H9 (cell line): Measurements from ENCODE around the gene MUC2. TPM values are rescaled to one million over a fixed set of nuclear protein-coding genes. Genes with fewer than 3 reads are reported as not detected.
A peak's percentile ranks its signal among the peaks of the same experiment; 100 is the strongest.

Experiments used
- DNase-seq: peaks from one replicate; pipeline ENCODE4 v3.0.0-alpha.2; 2017
- H2AFZ ChIP-seq: one replicate; pipeline ENCODE4 v1.6.1; 2013; ENCODE audit warnings: mild to moderate bottlenecking, low read length, control low read depth, moderate library complexity
- H2AK5ac ChIP-seq: 2 replicates; pipeline ENCODE4 v1.6.1; 2013; ENCODE audit warnings: low read length, control low read depth, mixed read lengths; ENCODE audit not compliant: insufficient read length
- H2BK120ac ChIP-seq: one replicate; pipeline ENCODE4 v1.6.1; 2013; ENCODE audit warnings: low read depth, mild to moderate bottlenecking, low read length, control low read depth, inconsistent platforms; ENCODE audit not compliant: poor library complexity, severe bottlenecking
- H2BK12ac ChIP-seq: 2 replicates; pipeline ENCODE4 v1.6.1; 2013; ENCODE audit warnings: low read length, control low read depth, mixed read lengths, low read depth; ENCODE audit not compliant: insufficient read length
- H2BK15ac ChIP-seq: 2 replicates; pipeline ENCODE4 v1.6.1; 2013; ENCODE audit warnings: low read depth, low read length, control low read depth
- H2BK20ac ChIP-seq: one replicate; pipeline ENCODE4 v1.6.1; 2013; ENCODE audit warnings: low read depth, mild to moderate bottlenecking, low read length, control low read depth, inconsistent platforms; ENCODE audit not compliant: poor library complexity, severe bottlenecking
- H2BK5ac ChIP-seq: 2 replicates; pipeline ENCODE4 v1.6.1; 2013; ENCODE audit warnings: low read length, control low read depth, mixed read lengths; ENCODE audit not compliant: insufficient read length
- H3K14ac ChIP-seq: 2 replicates; pipeline ENCODE4 v1.6.1; 2013; ENCODE audit warnings: low read length, control low read depth; ENCODE audit not compliant: insufficient read depth
- H3K18ac ChIP-seq: 2 replicates; pipeline ENCODE4 v1.6.1; 2013; ENCODE audit warnings: low read depth, mild to moderate bottlenecking, mixed read lengths, low read length, control low read depth; ENCODE audit not compliant: insufficient read length
- H3K23ac ChIP-seq: 2 replicates; pipeline ENCODE4 v1.6.1; 2013; ENCODE audit warnings: low read length, control low read depth, mixed read lengths, low read depth; ENCODE audit not compliant: insufficient read length
- H3K23me2 ChIP-seq: 2 replicates; pipeline ENCODE4 v1.6.1; 2013; ENCODE audit warnings: low read depth, mild to moderate bottlenecking, mixed read lengths, low read length, control low read depth; ENCODE audit not compliant: insufficient read length, poor library complexity, severe bottlenecking
- H3K27ac ChIP-seq: 2 replicates; pipeline ENCODE4 v1.5.1; 2013; ENCODE audit warnings: low read length, control low read depth, mixed read lengths, low read depth; ENCODE audit not compliant: insufficient read length
- H3K27me3 ChIP-seq: 2 replicates; pipeline ENCODE4 v1.6.1; 2013; ENCODE audit warnings: low read length, control low read depth, inconsistent platforms; ENCODE audit not compliant: insufficient read depth
- H3K4ac ChIP-seq: 2 replicates; pipeline ENCODE4 v1.6.1; 2013; ENCODE audit warnings: low read depth, mild to moderate bottlenecking, control low read depth, inconsistent platforms, low read length, moderate library complexity
- H3K4me1 ChIP-seq: 2 replicates; pipeline ENCODE4 v1.6.1; 2013; ENCODE audit warnings: low read length, control low read depth, inconsistent platforms; ENCODE audit not compliant: insufficient read depth
- H3K4me2 ChIP-seq: 2 replicates; pipeline ENCODE4 v1.6.1; 2013; ENCODE audit warnings: low read length, control low read depth, mixed read lengths; ENCODE audit not compliant: insufficient read length, insufficient read depth
- H3K56ac ChIP-seq: 2 replicates; pipeline ENCODE4 v1.6.1; 2013; ENCODE audit warnings: low read depth, mild to moderate bottlenecking, mixed read lengths, low read length, control low read depth; ENCODE audit not compliant: insufficient read length
- H3K79me1 ChIP-seq: 2 replicates; pipeline ENCODE4 v1.6.1; 2013; ENCODE audit warnings: low read depth, mild to moderate bottlenecking, moderate library complexity, low read length, control low read depth, inconsistent platforms; ENCODE audit not compliant: insufficient read depth, poor library complexity, severe bottlenecking
- H3K79me2 ChIP-seq: 2 replicates; pipeline ENCODE4 v1.6.1; 2013; ENCODE audit warnings: low read length, control low read depth, inconsistent platforms; ENCODE audit not compliant: insufficient read depth
- H3K9ac ChIP-seq: 2 replicates; pipeline ENCODE4 v1.6.1; 2013; ENCODE audit warnings: low read length, control low read depth, mixed read lengths; ENCODE audit not compliant: insufficient read length; ENCODE audit errors: extremely low read depth
- H3K9me3 ChIP-seq: one replicate; pipeline ENCODE4 v1.6.1; 2013; ENCODE audit warnings: low read depth, low read length, inconsistent platforms; ENCODE audit not compliant: control insufficient read depth
- H3T11ph ChIP-seq: one replicate; pipeline ENCODE4 v1.6.1; 2013; ENCODE audit warnings: mild to moderate bottlenecking, low read length, control low read depth, inconsistent platforms
- H4K20me1 ChIP-seq: one replicate; pipeline ENCODE4 v1.6.1; 2013; ENCODE audit not compliant: control insufficient read depth, insufficient read length, insufficient read depth
- H4K5ac ChIP-seq: 2 replicates; pipeline ENCODE4 v1.6.1; 2013; ENCODE audit warnings: low read depth, mild to moderate bottlenecking, mixed read lengths, low read length, control low read depth; ENCODE audit not compliant: insufficient read length
- H4K8ac ChIP-seq: replicated peaks from 2 replicates; pipeline ENCODE4 v1.6.1; 2013; ENCODE audit warnings: low read length, control low read depth, mixed read lengths, low read depth; ENCODE audit not compliant: insufficient read length
- H4K91ac ChIP-seq: 2 replicates; pipeline ENCODE4 v1.6.1; 2013; ENCODE audit warnings: low read depth, mild to moderate bottlenecking, moderate library complexity, mixed read lengths, low read length, control low read depth; ENCODE audit not compliant: insufficient read length
- H3K27ac Mint-ChIP-seq, 3 experiments: 2 replicates in 2 of 3; 3 replicates in 1 of 3; pipeline ENCODE4 v1.8.0; 2020 to 2021; ENCODE audit warnings: mixed read lengths in 3 of 3, mild to moderate bottlenecking in 1 of 3, moderate library complexity in 1 of 3
- H3K27me3 Mint-ChIP-seq: 2 replicates; pipeline ENCODE4 v1.8.0; 2021; ENCODE audit warnings: low read depth, mild to moderate bottlenecking, moderate library complexity, mixed read lengths
- H3K36me3 Mint-ChIP-seq, 3 experiments: 2 replicates in 2 of 3; 3 replicates in 1 of 3; pipeline ENCODE4 v1.8.0; 2020 to 2021; ENCODE audit warnings: low read depth in 3 of 3, mixed read lengths in 3 of 3; ENCODE audit not compliant: insufficient read depth in 1 of 3
- H3K4me1 Mint-ChIP-seq, 2 experiments: 2 replicates each; pipeline ENCODE4 v1.8.0; 2020; ENCODE audit warnings: mixed read lengths in 2 of 2
- H3K4me3 Mint-ChIP-seq, 2 experiments: 2 replicates in 1 of 2; 3 replicates in 1 of 2; pipeline ENCODE4 v1.8.0; 2020 to 2021; ENCODE audit warnings: mild to moderate bottlenecking in 2 of 2, mixed read lengths in 2 of 2, moderate library complexity in 1 of 2
- H3K9me3 Mint-ChIP-seq, 2 experiments: 2 replicates in 1 of 2; 3 replicates in 1 of 2; pipeline ENCODE4 v1.8.0; 2020; ENCODE audit warnings: mild to moderate bottlenecking in 2 of 2, mixed read lengths in 2 of 2, moderate library complexity in 1 of 2
- CTCF ChIP-seq: fragments of 200-600 bp; sonication (generic); conservative IDR thresholded peaks from 3 replicates; pipeline ENCODE4 v1.8.0; 2021; ENCODE audit warnings: antibody characterized with exemption, mild to moderate bottlenecking
- WGBS: extraction: QIAGEN DNeasy Blood & Tissue Kit; methylation state at CpG from one replicate; pipeline ENCODE4 v1.1.7; 2013; ENCODE audit warnings: missing lambda C conversion rate, low lambda C conversion rate, mixed read lengths; ENCODE audit not compliant: insufficient read length; ENCODE audit errors: extremely low coverage; 5-methylcytosine and 5-hydroxymethylcytosine counted together
- total RNA-seq: library from RNA; stranded (reverse); gene quantifications from 2 replicates; pipeline ENCODE4 v1.2.1, GENCODE V29; 2021

MUC2 gene
- total RNA-seq, 1 experiment from 2014 or later, result not detected

GRCh38 chr11:1057806-1058205 lies 16.9 kb upstream of the MUC2 start:
- no peaks in the 10 kb centered on the region for H3K23me2 ChIP-seq
- no peak overlapping the region for H2AFZ ChIP-seq
- no peaks in the 10 kb centered on the region for H3K27me3 ChIP-seq
- H2BK120ac ChIP-seq, result no peak overlapping the region
- H2BK12ac ChIP-seq, result no peak overlapping the region
- no CpG with 5 or more reads among the region's 16 CpGs for WGBS
- no peak overlapping the region for H3K4ac ChIP-seq
- H3K9me3 ChIP-seq, result no peaks in the 10 kb centered on the region
- no peak overlapping the region for H3K23ac ChIP-seq
- TF ChIP-seq CTCF, result no peak
- H2BK15ac ChIP-seq, result no peak overlapping the region
- no peak overlapping the region for H4K8ac ChIP-seq
- no peaks in the 10 kb centered on the region for H3K4me1 ChIP-seq
- DNase-seq, result no peak
- H4K20me1 ChIP-seq, result no peaks in the 10 kb centered on the region
- H4K91ac ChIP-seq, result no peak overlapping the region
- H3K27ac Mint-ChIP-seq, result peak overlapping the region in 1 of 3 experiments; percentile 7; a peak in 1 of 7 replicates
- peaks cover 10 to 14% of the 10 kb centered on the region in 2 experiments for H3K9me3 Mint-ChIP-seq
- H3K4me2 ChIP-seq, result no peak overlapping the region
- H3K27ac ChIP-seq, result no peak overlapping the region
- no peak overlapping the region for H2AK5ac ChIP-seq
- peaks cover 3 to 13% of the 10 kb centered on the region in 2 experiments for H3K4me1 Mint-ChIP-seq
- no peak overlapping the region for H3K4me3 Mint-ChIP-seq
- no peaks in the 10 kb centered on the region; a peak in 1 of 7 replicates for H3K36me3 Mint-ChIP-seq
- H2BK20ac ChIP-seq, result no peak overlapping the region
- H2BK5ac ChIP-seq, result no peak overlapping the region
- no peak overlapping the region for H3T11ph ChIP-seq
- no peak overlapping the region for H3K9ac ChIP-seq
- no peak overlapping the region for H3K56ac ChIP-seq
- peaks cover 22% of the 10 kb centered on the region for H3K27me3 Mint-ChIP-seq
- H3K14ac ChIP-seq, result no peak overlapping the region
- no peaks in the 10 kb centered on the region for H3K79me1 ChIP-seq
- H3K79me2 ChIP-seq, result no peaks in the 10 kb centered on the region
- H4K5ac ChIP-seq, result no peak overlapping the region
- H3K18ac ChIP-seq, result no peak overlapping the region
